Upper lobe of right lung (tissue), 1 donor: ENCODE measurements around the gene AIPL1. TPM values are rescaled to one million over a fixed set of nuclear protein-coding genes. Genes with fewer than 3 reads are reported as not detected.

Experiments used
- ATAC-seq: fragments of 200-7000 bp; cut with Tn5 transposase; one replicate; pipeline ENCODE4 v1.9.1; 2020; ENCODE audit warnings: mild to moderate bottlenecking, moderate library complexity
- DNase-seq: peaks from one replicate; pipeline ENCODE4 v3.0.0-alpha.2; 2020
- H3K27ac ChIP-seq: fragments of 200-600 bp; one replicate; pipeline ENCODE4 v1.8.0; 2022
- H3K27me3 ChIP-seq: fragments of 200-600 bp; one replicate; pipeline ENCODE4 v1.8.0; 2022; ENCODE audit warnings: mild to moderate bottlenecking
- H3K36me3 ChIP-seq: fragments of 200-600 bp; one replicate; pipeline ENCODE4 v1.8.0; 2022
- H3K4me1 ChIP-seq: fragments of 200-600 bp; one replicate; pipeline ENCODE4 v1.8.0; 2022
- H3K4me3 ChIP-seq: fragments of 200-600 bp; one replicate; pipeline ENCODE4 v1.8.0; 2022; ENCODE audit warnings: mild to moderate bottlenecking
- H3K9me3 ChIP-seq: fragments of 200-600 bp; one replicate; pipeline ENCODE4 v1.8.0; 2022
- CTCF ChIP-seq: fragments of 200-600 bp; IDR thresholded peaks from one replicate; pipeline ENCODE4 v1.8.0; 2022; ENCODE audit warnings: antibody characterized with exemption
- intact Hi-C: fragments of 100-400 bp; cut with DNase I; formaldehyde crosslinking; loops from one replicate; pipeline ENCODE4 v1.11.0; 2022
- total RNA-seq: library from RNA; stranded (reverse); fragmentation: NEBNext Ultra II Directional; extraction: Animal tissue kit (Norgen Biotek cat#: 25700); gene quantifications from one replicate; pipeline ENCODE4 v1.2.1, GENCODE V29; 2021
- donor health status: DM: no; HTN: yes; CAD: no; lungs with severe emphysema.

Gene AIPL1
- total RNA-seq, 1 donor from 2014 or later, result not detected

DNA sequence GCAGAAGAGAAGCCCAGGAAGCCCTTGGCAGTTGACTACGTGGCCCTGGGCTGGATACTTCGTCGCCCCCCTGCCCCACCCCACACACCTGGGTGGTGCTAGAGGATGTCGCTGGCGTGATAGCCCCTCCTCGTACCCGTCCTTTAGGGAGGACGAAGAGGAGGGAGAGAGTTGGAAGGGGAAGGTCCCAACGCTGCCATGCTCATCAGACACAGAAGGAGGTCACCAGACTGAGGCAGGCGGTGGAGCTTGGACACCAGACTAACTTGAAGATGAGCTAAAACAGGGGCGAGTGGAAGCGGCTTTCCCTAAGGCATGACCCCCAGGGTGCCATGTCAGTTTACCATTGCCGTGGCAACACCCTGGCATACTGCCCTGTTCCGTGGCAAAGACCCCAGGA, 11.0 kb downstream of the AIPL1 start:
- Histone ChIP-seq H3K9me3 (no peaks in the 10 kb centered on the region), H3K36me3 (no peaks in the 10 kb centered on the region), H3K4me1 (no peaks in the 10 kb centered on the region), H3K4me3 (no peak overlapping the region), H3K27me3 (no peaks in the 10 kb centered on the region), H3K27ac (no peak overlapping the region)
- DNase-seq (peak; percentile 51), ATAC-seq (no peak)
- no peak for TF ChIP-seq CTCF
- intact Hi-C loops, result no loop called here

GRCh38 chr17:6422654-6423241, 12.2 kb downstream of the AIPL1 start:
- H3K9me3 ChIP-seq, result no peaks in the 10 kb centered on the region
- no peak overlapping the region for H3K4me3 ChIP-seq
- intact Hi-C loops, result no loop called here
- H3K27ac ChIP-seq, result no peak overlapping the region
- H3K4me1 ChIP-seq, result no peaks in the 10 kb centered on the region
- DNase-seq, result peak; percentile 36
- no peak for TF ChIP-seq CTCF
- ATAC-seq, result no peak
- no peaks in the 10 kb centered on the region for H3K36me3 ChIP-seq
- H3K27me3 ChIP-seq, result no peaks in the 10 kb centered on the region

- intact Hi-C loops, result no loop called here
- no peak overlapping the region for H3K4me3 ChIP-seq
- DNase-seq (peak; percentile 86), ATAC-seq (peak; percentile 93)
- no peaks in the 10 kb centered on the region for H3K4me1 ChIP-seq
- peak; percentile 80 for TF ChIP-seq CTCF
- H3K27me3 ChIP-seq, result no peaks in the 10 kb centered on the region
- no peaks in the 10 kb centered on the region for H3K36me3 ChIP-seq
- no peak overlapping the region for H3K27ac ChIP-seq
- H3K9me3 ChIP-seq, result no peaks in the 10 kb centered on the region
Observed at GRCh38 chr17:6421700-6422604, 13.0 kb downstream of the AIPL1 start.

GRCh38 chr17:6420173-6420641, 14.7 kb downstream of the AIPL1 start:
- Histone ChIP-seq H3K27ac (no peak overlapping the region), H3K4me3 (no peak overlapping the region), H3K27me3 (no peaks in the 10 kb centered on the region), H3K4me1 (no peaks in the 10 kb centered on the region), H3K36me3 (no peaks in the 10 kb centered on the region), H3K9me3 (no peaks in the 10 kb centered on the region)
- ATAC-seq (peak; percentile 11), DNase-seq (peak; percentile 66)
- intact Hi-C loops, result no loop called here
- no peak for TF ChIP-seq CTCF

GRCh38 chr17:6415616-6416015, 19.3 kb downstream of the AIPL1 start:
- no peak overlapping the region for H3K4me3 ChIP-seq
- ATAC-seq, result no peak
- DNase-seq, result peak; percentile 53
- intact Hi-C loops, result loop anchor here (5.0 kb wide), 1 partner anchor 828 kb away; no protein-coding TSS in a partner anchor
- no peaks in the 10 kb centered on the region for H3K36me3 ChIP-seq
- TF ChIP-seq CTCF, result no peak
- no peak overlapping the region for H3K27ac ChIP-seq
- no peaks in the 10 kb centered on the region for H3K4me1 ChIP-seq
- no peaks in the 10 kb centered on the region for H3K27me3 ChIP-seq
- H3K9me3 ChIP-seq, result no peaks in the 10 kb centered on the region
